Stimulated activated CD8-positive, alpha-beta memory T cell treated with anti-CD3 and anti-CD28 coated beads, Interleukin-7, amount 100 ng/mL, for 1 hour (primary cell): Measurements from ENCODE around the gene ACSF3.
"Not testable (repeated sequence)": the region's sequence is repeated elsewhere in the genome, so short reads cannot be mapped to it uniquely, and the experiment has no call there.

ENCODE experiments used
- DNase-seq, 2 donors: peaks; one replicate each; pipeline ENCODE4 v3.0.0-alpha.2; 2020; ENCODE audit warnings: low read depth in 2 of 2

The ACSF3 gene

DNA sequence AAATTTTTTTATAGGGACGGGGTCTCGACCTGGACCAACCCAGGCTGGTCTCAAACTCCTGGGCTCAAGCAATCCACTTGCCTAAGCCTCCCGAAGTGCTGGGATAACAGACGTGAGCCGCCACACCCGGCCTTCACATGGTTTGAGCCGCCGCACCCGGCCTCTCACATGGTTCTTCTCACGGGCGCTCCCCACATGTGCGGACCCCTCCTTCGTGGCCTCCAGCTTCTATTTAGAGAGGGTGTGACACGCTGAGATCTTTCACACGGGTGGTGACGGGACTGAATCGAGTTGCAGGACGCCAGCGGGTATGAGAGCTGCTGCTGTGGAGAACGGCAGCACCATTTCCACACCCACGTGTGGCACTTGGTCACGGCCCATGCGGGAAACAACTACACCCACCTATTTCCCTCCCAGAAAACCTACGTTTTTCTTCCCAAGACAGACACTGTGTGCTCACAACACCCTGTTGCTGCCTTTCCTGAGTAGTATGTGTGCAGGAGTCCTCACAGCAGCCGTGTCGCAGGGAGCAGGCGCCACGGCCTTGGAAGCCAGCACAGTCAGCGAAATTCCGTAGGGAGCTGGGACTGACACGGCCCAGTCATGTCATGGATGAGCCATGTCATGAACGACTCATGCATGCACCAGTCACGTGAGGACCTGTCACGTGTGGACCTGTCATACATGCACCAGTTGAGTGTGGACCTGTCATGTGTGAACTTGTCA, 20.1 kb upstream of the ACSF3 start:
- no peak for DNase-seq

DNA sequence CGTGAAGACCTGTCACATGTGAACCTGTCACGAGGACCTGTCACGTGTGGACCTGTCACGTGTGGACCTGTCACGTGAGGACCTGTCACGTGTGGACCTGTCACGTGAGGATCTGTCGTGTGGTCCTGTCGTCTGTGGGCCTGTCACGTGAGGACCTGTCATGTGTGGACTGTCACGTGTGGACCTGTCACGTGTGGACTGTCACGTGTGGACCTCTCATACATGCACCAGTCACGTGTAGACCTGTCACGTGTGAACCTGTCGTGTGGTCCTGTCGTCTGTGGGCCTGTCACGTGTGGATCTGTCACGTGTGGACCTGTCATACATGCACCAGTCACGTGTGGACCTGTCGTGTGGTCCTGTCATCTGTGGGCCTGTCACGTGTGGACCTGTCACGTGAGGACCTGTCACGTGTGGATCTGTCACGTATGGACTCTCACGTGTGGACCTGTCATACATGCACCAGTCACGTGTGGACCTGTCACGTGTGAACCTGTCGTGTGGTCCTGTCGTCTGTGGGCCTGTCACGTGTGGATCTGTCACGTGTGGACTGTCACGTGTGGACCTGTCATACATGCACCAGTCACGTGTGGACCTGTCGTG, 19.5 kb upstream of the ACSF3 start:
- DNase-seq = not testable (repeated sequence)

DNA sequence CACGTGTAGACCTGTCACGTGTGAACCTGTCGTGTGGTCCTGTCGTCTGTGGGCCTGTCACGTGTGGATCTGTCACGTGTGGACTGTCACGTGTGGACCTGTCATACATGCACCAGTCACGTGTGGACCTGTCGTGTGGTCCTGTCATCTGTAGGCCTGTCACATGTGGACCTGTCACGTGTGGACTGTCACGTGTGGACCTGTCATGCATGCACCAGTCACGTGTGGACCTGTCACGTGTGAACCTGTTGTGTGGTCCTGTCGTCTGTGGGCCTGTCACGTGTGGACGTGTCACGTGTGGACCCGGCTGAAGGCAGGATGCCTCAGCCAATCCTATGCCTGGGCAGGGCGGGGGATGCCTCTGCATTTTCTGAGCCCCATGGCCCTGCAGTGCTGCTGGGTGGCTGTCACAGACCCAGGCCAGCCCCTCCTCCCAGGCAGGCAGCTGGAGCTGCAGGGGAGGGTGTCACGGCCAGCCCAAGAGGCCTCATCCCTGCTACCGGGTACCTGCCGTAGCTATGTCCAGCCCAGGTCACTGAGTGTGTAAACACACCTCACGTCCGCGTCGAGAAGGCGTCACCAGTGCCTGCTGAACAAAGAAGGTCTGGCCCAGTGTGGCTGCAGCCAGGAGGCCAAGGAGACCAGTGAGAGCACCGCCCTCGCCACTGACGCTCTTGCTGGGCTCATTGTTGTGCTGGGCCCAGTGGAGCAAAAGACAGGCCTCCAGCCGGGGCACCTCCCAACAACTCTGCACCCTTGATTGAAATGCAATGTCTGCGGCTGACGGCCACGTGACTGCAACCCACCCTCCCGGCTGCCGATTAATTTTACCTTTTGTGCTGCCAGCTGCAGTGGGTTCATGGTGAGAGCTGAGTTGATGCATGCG, 18.6 kb upstream of the ACSF3 start:
- DNase-seq = no peak

DNA sequence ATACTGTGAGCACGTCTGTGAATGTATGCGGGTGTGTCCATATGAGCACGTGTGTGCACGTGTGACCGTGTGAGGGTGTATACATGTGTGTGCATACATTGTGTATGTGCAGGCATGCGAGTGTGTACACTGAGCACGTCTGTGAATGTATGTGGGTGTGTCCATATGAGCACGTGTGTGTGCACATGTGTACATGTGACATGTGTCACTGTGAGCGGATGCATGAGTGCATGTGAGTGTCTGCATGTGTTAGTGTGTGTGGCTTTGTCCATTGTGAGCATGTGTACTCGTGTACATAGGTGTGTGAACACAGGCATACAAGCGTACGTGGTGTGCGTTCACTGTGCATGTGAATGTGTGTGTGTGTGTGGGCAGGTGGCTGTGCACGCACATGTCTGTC, 17.5 kb upstream of the ACSF3 start:
- DNase-seq = no peak

DNA sequence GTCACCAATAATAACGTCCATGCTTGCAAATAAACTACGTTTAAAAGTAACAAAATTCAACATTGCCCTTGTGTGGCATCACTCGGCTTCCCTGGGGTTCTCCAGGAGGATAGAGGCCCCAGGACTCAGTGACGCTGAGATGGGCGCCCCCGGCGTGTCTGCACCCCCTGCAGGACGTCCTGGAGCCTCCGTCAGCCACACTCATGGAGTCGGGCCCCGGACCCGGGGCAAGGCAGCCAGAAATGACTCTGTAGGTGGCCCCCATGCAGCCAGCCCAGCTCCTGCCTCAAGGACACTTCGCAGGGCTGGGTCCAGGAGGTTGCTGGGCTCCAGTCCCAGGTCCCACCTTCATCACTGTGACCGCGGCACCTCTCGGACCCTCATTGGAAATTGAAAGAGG, 16.6 kb upstream of the ACSF3 start:
- no peak for DNase-seq

DNA sequence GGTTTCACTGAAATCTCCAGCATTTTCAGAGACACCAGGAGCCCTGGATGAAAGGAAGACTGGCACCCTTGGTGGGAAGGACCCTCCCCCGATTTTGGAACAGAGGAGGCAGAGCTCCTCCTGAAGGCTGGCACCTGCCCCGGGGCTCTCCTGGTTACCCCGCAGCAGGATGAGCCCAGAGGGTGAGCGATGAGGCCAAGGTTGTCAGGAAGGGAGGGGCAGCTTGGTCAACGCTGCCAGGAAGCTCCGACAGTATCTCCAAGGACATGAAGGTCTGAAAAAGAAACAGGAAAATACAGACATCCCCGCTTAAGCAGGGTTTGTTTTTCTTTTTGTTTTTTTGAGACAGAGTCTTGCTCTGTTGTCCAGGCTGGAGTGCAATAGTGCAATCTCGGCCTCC, 15.5 kb upstream of the ACSF3 start:
- no peak for DNase-seq

DNA sequence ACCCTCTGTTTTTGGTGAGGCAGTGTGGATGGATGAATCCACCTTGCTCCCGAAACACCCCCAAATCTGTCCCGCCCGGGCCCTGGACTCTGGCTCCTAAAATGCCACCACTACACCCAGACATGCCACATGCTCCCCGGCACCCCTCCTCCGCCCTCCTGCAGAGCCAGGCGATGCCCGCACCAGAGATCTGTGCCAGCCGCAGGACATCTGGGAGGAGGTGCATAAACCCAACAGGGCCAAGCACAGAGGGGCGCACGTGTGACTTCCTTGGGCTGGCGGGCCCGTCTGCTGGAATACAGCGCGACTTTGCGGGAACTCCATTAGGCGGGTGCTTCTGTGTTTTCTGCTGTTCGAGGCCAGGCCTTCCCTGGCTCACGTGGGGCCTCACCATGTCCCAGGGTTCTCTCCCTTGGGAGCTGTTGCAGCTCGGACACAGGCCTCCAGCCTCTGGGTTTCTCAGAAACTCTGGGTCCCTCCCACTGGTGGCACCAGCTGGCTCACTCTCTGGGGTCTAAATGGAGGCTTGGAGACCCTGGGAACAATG, 14.1 kb upstream of the ACSF3 start:
- DNase-seq = no peak

DNA sequence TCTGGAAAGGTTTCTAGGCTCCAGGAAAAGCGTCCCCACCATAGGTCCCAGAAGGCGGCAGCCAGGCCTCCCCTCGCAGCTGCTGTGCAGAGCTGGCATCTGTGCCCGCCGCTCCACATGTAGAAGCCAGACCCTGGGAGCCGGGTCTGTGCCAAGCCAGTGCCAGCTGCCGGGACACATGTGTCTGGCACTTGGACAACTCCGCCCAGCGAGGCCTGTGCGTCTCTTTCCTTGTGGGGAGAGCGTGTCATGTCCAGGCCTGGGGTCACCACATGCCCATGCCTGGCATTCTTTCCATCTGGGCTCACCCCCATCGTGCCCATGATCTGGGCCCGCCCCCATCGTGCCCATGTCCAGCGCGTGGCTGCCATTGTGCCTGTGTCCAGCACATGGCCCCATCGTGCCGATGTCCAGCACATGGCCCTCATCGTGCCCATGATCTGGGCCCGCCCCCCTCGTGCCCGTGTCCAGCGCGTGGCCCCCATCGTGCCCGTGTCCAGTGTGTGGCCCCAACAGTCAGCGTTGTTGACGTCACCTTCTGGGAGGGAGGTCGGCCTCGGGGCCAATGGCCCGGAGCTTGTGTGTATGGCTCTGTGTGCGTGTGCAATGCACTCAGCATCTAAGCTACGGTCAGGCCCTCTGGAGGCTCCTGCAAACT, 13.3 kb upstream of the ACSF3 start:
- no peak for DNase-seq

DNA sequence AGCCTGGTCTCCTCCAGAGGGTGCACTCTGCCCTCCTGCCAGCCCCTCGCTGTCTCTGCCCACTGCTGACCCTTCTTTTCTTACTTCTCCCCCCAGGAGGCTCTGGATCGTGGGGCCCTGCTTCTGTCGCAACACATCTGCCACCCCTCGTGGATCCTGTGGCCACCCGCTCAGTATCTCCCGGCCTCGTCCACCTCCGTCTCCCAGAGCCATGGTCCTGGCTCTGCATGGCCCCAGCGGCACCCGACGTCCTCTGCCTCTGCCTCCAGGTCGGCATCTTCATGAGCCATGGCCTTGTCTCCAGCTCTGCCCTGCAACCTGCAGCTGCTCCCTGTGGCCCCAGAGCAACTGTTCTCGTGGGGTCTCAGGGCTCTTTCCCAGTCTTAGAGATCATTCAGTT, 12.1 kb upstream of the ACSF3 start:
- DNase-seq = no peak

DNA sequence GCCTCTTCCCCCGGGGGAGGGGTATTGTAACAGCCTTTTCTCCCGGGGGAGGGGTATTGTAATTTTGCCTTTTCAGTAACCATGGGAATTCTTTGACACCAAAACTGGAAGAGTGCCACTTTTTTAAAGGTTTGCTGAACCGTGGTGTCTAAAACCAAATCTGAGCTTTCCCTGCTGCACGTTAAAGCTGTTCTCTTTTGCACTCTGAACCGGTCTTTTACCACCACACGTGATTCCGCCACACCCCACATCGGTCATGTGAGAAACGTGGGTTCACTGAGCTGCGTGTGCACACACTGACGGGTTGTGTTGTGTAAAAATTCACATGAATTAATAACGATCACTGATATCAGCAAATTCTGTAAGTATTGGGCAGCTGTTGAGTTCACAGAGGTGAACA, 9.2 kb upstream of the ACSF3 start:
- DNase-seq = no peak

DNA sequence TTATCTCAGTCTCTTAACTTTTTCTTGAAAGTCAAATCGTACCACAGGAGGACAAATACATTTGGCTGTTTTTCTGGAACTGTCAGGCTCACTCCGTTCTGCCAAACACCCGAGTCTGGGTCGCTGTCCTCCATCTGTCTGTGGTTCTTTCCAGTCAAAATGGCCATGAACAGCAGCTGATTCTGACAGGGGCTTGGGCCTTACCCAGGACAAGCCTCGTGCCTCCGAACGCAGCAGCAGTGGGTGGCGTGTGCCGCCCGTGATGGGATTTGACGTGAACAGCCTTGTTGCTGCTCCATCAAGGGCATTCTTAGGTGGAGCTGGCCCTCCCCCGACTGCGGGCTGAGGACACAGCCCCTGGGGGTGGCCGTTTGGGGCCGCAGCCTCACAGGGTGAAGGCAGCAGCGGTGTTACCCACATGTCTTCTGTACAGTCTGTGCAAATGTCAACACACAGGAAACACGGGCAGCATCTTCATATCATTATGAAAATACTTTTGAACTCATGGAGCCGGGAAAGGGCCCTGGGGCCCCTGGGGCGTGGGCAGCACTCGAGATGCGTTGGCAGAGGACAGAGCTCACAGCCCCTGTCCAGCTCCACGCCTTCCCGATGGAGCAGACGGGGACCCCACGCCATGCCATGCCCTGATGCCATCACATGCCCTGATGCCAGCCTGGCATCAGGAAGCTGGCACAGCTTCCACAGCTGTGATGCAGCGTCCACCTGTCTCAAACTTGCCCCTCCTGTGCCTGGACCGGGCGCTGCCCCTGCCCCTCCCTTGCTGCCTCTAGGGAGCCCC, 8.6 kb upstream of the ACSF3 start:
- DNase-seq = no peak

DNA sequence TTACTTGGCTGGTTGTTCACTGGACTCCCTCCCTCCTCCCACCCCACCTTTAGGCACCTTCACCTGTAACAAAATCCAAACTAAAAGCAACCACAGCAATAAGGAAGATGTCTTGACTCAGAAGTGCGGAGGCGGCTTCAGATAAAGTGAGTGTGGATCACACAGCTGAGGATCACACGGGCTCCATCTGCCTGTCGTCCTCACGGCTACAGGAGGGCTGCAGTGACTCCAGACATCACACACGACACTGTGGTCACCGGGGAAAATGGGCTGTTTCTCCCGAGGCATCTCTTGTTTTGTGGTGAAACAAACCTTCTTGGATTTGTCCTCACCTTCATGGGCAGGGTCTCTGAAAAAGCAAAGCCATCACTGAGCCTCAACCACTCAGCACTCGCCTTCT, 7.9 kb upstream of the ACSF3 start:
- DNase-seq = no peak

DNA sequence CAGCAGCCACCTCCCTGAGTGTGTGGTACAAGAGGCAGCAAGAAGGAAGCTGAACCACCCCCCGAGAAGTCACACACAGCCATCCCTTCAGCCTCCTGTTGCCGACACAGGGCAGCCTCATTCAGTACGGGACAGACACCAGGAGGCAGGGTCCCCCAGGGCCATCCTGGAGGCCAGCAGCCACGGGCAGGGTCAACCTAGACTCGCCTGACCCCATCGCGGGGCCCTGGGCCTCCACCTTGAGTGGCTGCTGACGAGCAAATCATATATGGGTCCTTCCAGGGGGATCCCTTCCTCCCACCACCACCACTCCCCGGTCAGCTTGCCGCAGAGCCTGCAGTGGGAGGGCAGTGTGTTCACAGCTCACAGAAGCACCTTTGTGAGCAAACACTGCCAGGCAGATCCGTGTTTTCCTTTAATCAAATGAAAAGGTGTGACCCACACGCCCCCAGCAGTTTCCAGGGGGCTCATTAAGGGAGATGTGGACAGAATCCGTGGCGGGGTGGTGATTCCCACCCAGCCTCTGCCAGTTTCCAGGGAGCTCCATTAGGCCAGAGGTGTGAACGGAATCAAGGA, 5.6 kb upstream of the ACSF3 start:
- DNase-seq = no peak

DNA sequence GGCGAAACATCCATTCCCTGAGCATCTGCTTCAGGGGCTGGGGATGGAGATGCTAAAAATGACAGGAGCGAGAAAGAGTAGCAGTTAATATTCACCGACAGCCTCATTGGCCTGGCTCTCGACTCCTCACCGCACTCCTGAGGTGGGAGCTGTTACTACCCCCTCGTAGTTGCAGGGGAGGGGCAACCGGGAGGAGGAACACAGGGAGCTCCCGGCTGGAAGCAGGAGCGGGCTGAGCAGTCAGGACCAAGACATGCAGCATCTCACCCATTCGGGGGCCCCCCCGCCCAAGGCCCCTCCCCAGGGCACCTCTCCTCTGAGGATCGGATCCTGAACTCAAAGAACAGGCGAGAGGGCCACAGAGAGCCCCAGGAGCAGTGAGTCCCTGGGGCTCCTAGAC, 4.5 kb upstream of the ACSF3 start:
- no peak for DNase-seq

DNA sequence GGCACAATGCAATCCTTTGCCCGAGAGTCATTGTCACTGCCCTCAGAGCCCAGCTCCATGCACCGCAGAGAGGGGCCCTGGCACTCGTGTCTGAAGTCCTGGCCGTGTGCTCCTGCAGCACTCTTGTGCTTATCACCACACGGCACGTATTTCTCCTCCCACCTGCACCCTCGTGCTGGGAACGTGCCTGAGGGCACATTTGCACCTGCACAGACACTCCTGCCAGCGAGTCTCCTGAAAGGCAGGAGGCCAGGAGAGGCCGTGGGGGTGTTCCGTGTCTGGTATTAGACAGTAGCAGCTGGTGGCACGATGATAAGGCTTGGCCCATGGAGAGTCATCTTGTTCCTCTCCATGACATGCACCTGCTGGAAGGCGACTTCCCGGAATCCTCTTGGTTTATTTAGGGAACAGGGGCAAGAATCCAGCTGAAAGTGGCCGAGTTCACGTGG, 3.4 kb upstream of the ACSF3 start:
- no peak for DNase-seq

DNA sequence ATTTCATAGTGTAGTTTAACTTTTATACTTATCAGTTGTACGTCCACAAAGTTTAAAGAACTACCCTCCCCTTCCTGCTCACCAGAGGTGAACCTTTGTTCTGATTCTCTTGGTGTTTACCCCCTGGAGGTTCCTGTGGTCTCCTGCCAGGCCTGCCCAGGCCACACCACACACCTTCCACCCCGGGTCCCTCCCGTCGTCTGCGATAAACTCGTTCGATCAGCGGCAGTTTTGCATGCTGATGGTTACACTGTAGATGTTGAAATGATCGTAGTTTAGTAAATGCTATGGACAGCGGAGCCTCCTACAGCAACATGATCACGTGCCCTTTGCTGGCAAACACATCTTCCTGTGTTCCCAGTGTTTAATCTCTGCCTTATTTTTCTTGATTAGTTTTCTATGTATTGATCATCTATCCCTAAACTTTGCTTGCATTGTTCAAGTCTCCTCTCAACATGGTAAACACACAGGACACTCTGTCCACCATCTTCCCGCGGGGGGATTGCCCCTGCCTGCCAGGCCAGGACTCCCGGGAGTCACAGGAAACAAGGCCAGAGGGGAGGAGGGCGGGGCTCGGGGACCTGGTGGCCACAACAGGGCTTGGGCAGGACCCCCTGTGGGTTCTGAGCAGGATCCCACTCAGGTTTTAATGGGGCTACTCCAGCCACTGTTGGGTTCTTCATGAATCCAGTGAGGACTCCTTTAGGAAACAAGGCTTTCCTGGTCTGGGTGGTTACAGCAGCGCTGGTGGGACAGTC, 2.8 kb upstream of the ACSF3 start:
- DNase-seq = no peak

DNA sequence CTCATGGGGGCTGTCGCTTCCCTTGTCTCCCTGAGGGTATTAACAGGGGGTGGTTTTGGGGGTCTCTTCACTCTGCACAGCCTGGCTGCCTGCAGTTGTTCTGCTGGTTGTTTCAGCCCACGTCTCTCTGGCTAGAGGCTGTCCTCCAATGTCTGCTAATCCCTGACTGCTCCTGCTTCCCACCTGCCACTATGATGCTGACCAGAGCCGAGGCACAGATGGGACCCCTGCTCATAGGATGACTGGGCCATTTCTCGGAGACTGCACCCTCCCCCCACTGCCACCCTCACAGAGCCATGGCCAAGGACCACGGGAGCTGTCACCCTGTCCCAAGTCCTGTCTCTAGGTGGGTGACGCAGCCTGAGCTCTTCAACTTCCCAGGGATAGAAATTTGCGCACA, 1.6 kb upstream of the ACSF3 start:
- DNase-seq = no peak

DNA sequence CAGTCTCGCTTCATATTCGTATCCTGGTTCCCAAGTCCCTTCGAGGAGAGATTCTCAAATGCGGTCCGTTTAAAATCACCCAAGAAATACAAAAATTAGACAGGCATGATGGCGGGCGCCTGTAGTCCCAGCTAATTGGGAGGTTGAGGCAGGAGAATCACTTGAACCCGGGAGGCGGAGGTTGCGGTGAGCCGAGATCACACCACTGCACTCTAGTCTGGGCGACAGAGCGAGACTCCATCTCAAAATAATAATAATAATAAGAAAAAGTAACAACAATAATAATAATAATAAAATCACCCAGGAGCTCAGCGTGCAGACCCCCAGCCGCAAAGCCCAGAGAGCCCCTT, 425 bp upstream of the ACSF3 start:
- not testable (repeated sequence) for DNase-seq

DNA sequence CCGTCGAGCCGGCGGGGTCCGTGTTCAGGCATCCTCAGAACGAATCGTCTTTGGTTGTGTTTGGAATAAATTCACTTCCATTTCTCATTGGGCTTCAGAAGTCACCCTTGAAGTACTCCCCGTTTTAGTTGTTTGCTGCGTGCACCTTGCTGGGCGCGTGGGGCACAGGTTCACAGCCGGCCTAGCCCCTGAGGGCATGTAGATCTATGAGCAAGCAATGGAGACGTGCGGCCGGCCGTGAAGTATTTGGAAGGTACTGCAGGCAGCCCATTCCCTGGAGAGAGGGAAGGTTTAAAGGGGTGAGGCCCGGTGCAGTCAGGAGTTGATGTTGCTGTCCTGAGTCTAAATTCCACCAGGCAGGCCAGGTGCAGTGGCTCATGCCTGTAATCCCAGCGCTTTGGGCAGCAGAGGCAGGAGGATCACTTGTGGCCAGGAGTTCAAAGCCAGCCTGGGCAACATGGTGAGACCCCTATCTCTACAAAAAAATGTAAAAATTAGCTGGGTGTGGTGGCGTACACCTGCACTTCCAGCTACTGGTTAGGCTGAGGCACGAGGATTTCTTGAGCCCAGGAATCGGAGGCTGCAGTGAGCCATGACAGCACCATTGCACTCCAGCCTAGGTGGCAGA, 714 bp downstream of the ACSF3 start:
- no peak for DNase-seq

DNA sequence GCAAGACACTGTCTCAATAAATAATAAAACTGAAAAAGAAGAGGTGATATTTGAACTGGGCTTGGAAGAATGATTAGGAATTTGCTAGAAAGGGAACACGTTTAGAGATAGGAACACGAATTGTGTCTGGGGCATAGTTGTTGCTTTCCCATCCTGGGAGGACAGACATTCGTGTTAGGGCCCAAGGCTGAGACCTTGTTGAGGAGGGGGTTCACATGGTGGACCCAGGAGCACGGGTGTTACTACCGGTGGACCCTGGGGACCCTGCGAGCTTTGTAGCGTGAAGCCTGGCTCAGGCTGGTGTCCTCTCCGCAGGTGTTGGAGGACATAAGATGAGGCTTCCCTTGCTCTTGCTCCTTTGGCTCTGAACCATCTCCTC, 1.2 kb downstream of the ACSF3 start:
- no peak for DNase-seq
